AG09309 (cell line): ENCODE results near the gene MYO1B.

ENCODE experiments used
- DNase-seq: peaks from one replicate; pipeline ENCODE4 v3.0.0-alpha.2; 2010; ENCODE audit warnings: low read depth
- H3K4me3 ChIP-seq: 2 replicates; pipeline ENCODE4 v1.5.1; 2011; ENCODE audit warnings: mild to moderate bottlenecking, low read depth, low read length, moderate library complexity; ENCODE audit not compliant: control insufficient read depth
- TF ChIP-seq, protein P1 (sequence below): IDR thresholded peaks from 2 replicates; pipeline ENCODE4 v1.5.1; 2011; ENCODE audit warnings: mild to moderate bottlenecking, low read depth, low read length, inconsistent platforms; ENCODE audit not compliant: insufficient read depth, control insufficient read depth; ENCODE audit errors: missing control alignments

Gene MYO1B

DNA sequence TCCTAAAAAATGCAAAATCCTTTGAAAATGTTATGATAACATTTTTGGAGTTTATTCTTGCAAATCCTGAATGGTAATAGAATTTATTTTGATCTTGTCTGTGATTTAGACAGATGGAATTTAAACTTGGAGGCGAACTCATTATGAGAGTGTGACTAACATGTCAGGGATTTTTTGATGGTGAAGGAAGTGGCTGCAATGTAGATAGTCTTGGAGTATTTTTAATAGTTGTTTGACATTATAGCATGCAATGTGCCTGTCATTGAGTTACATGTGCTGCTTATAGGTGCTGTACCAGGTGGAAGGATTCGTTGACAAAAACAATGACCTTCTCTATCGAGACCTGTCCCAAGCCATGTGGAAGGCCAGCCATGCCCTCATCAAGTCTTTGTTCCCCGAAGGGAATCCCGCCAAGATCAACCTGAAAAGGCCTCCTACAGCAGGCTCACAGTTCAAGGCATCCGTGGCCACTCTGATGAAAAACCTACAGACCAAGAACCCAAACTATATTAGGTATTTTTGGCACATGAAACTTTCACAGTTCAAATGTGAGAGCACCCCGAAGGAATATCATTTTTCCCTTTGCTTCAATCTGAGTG, 141.8 kb downstream of the MYO1B start:
- TF ChIP-seq, protein P1, sequence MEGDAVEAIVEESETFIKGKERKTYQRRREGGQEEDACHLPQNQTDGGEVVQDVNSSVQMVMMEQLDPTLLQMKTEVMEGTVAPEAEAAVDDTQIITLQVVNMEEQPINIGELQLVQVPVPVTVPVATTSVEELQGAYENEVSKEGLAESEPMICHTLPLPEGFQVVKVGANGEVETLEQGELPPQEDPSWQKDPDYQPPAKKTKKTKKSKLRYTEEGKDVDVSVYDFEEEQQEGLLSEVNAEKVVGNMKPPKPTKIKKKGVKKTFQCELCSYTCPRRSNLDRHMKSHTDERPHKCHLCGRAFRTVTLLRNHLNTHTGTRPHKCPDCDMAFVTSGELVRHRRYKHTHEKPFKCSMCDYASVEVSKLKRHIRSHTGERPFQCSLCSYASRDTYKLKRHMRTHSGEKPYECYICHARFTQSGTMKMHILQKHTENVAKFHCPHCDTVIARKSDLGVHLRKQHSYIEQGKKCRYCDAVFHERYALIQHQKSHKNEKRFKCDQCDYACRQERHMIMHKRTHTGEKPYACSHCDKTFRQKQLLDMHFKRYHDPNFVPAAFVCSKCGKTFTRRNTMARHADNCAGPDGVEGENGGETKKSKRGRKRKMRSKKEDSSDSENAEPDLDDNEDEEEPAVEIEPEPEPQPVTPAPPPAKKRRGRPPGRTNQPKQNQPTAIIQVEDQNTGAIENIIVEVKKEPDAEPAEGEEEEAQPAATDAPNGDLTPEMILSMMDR, result no peak
- DNase-seq, result peak; percentile 69
- no peak overlapping the region for H3K4me3 ChIP-seq

DNA sequence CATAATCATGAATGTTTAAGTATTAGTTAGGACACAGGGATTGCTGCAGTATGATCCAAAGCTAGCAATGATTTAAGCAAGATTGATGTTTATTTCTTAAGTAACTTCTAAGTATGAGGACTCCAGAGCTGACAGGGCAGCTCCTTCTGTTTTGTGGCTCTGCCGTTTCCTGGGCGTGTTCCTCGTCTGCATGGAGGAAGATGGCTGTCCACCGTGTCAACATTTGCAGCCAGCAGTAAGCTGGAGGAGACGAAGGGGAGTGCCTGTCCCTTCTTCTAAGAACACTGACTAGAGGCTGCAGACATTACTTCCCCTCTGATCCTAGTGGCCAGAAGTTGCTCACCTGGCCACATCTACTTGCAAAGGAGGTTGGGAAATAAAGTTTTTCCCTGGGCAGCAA, 144.1 kb downstream of the MYO1B start:
- H3K4me3 ChIP-seq, result no peak overlapping the region
- TF ChIP-seq, protein P1, result no peak
- DNase-seq, result no peak

DNA sequence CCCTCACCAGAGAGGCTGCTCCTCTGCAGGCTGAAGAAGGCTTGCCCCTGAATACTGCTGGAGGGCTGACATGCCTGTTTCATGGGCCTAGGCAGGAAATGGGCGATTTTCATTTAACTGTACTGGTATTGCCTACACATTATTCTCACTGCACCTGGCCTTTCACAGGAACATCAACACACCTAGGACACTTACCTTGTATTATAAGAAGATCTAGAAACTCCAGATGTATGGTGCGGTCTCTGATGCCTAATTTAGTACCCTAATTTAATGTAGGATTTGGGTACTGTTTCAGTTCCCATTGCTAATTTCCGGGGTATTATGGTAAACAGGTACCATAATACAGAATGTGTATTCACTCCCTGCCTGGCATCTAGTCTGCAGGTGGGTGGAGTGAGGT, 146.0 kb downstream of the MYO1B start:
- DNase-seq, result no peak
- H3K4me3 ChIP-seq, result no peak overlapping the region
- TF ChIP-seq, protein P1, result no peak

- DNase-seq, result no peak
- H3K4me3 ChIP-seq, result no peak overlapping the region
- TF ChIP-seq, protein P1, result no peak
Measured at GRCh38 chr2:191394043-191394442, 148.8 kb downstream of the MYO1B start.

- no peak for DNase-seq
- TF ChIP-seq, protein P1, result no peak
- no peak overlapping the region for H3K4me3 ChIP-seq
Measured at GRCh38 chr2:191396794-191397193, 151.6 kb downstream of the MYO1B start.

DNA sequence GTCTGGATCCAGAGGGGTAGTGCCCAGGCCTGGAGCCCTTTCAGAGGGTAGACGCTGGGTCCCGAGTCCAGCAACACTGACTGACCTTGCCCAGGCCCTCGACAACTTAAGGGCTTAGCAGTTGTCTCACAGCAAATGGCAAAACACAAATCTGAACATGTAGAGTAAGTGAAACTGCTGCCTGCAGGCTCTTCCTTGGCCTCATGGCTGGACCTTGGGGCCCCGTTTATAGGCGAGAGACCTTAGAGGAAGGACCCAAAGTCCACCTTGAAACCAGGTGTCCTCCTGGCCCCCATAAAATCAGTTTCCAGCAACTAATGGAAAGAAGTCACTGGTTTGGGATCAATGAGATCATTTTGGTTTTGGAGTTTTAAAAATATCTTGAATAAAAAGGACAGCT, 154.4 kb downstream of the MYO1B start:
- no peak for DNase-seq
- TF ChIP-seq, protein P1, result no peak
- H3K4me3 ChIP-seq, result no peak overlapping the region

DNA sequence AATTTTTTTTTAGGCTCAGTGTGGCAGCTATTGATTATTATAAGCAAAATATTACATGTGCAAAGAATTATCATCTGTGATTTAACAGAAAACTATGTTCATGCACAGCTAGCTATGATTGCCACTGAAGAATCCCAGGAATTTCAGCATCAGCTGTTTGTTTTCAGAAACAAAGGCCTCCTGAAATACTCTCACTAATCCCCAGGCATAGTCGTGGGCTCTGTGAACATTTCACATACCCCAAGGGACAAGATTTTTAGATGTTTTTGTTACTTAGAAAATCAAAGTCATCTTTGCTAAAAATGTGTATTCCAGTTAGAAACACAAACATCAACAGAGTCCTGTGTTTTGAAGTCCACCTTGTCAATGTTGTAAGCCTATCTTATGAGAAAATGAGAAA, 156.1 kb downstream of the MYO1B start:
- H3K4me3 ChIP-seq, result no peak overlapping the region
- DNase-seq, result peak; percentile 24
- TF ChIP-seq, protein P1, result no peak
